BJ (cell line): ENCODE results near the gene HAPLN2. TPM values are rescaled to one million over a fixed set of nuclear protein-coding genes. Genes with fewer than 3 reads are reported as not detected.
"Not testable (repeated sequence)": the region's sequence is repeated elsewhere in the genome, so short reads cannot be mapped to it uniquely, and the experiment has no call there.

Experiments used
- CTCF ChIA-PET: fragments of 350-600 bp; formaldehyde crosslinking; extraction: SDS; loops from one replicate; lab custom pipeline; 2021; ENCODE audit warnings: antibody characterized with exemption, inconsistent platforms; lab: Yijun Ruan, JAX
- POLR2A ChIA-PET: fragments of 300-600 bp; sonication (Branson Sonifier 250); formaldehyde crosslinking; extraction: SDS; loops from one replicate; lab custom pipeline; 2021; ENCODE audit warnings: antibody characterized with exemption; lab: Charles Lee
- DNase-seq: peaks from one replicate; pipeline ENCODE4 v3.0.0-alpha.2; 2011; ENCODE audit warnings: low read depth
- H3K27me3 ChIP-seq: 2 replicates; pipeline ENCODE4 v1.6.0; 2011; ENCODE audit warnings: low read length; ENCODE audit not compliant: control insufficient read depth, insufficient read depth
- H3K36me3 ChIP-seq: 2 replicates; pipeline ENCODE4 v1.5.1; 2011; ENCODE audit warnings: low read length; ENCODE audit not compliant: control insufficient read depth, insufficient read depth
- H3K4me3 ChIP-seq: 2 replicates; pipeline ENCODE4 v1.5.1; 2011; ENCODE audit warnings: low read depth, mild to moderate bottlenecking, control low read depth, low read length
- polyA plus RNA-seq: library from polyadenylated mRNA; depleted of rRNA; stranded (reverse); fragments of >200 nt; gene quantifications from 2 replicates; pipeline ENCODE4 v1.2.3, GENCODE V29; 2011
- TF ChIP-seq, protein P1 (sequence below): IDR thresholded peaks from 2 replicates; pipeline ENCODE4 v1.5.1; 2011; ENCODE audit warnings: low read depth, mild to moderate bottlenecking, control low read depth, inconsistent platforms, low read length, moderate library complexity; ENCODE audit not compliant: insufficient read depth

The HAPLN2 gene
- polyA plus RNA-seq, 1 experiment, result not detected

DNA sequence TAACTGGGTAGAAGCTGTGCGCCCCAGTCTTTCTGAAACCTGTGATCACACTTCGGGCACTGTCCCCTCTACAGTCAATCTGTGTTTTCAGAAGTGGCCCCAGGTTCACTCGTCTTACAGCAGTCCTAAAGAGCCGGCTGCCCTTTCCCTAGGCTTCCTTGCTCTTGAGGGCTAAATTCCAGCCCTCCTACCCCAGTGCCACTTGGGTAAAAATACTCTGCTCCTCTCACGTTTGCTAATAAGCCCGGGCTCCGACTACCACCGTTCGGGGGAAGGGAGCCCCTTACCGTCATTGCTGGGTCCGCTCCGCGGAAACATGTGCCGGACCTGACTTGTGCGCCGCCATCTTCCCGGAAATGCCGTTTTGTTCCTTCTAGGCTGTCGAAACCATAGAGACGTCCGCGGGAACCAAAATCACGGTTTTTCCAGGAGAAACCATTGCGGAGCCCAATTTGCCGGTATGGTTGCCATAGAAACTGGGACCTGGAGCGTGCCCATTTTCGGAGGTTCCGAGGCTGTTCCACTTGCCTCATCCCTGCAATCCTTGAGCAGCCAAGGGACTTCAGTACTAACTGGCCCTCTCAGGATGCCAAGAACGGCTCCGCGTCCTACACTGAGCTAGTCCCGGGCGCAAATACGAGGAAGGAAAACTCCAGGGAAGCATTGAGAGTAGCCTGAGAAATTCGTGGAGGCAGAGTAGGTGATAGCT, 17.9 kb upstream of the HAPLN2 start, which contains the start of gene GPATCH4:
Gene GPATCH4 (minus strand): TSS at position 358 of the 709 bp plus-strand sequence.
- Histone ChIP-seq H3K27me3 (no peaks in the 10 kb centered on the region), H3K4me3 (peak within 1 kb of the TSS; percentile 64), H3K36me3 (peaks cover 6% of the 10 kb centered on the region)
- DNase-seq, result peak; percentile 69
- ChIA-PET POLR2A (no interaction called here), CTCF (interaction anchor here (0.7 to 2.7 kb wide), 7 partner anchors 10 to 215 kb away, joined by 3 to 12 read pairs (median 4); partner anchors contain the start of genes MEF2D and NAXE)
- TF ChIP-seq, protein P1, sequence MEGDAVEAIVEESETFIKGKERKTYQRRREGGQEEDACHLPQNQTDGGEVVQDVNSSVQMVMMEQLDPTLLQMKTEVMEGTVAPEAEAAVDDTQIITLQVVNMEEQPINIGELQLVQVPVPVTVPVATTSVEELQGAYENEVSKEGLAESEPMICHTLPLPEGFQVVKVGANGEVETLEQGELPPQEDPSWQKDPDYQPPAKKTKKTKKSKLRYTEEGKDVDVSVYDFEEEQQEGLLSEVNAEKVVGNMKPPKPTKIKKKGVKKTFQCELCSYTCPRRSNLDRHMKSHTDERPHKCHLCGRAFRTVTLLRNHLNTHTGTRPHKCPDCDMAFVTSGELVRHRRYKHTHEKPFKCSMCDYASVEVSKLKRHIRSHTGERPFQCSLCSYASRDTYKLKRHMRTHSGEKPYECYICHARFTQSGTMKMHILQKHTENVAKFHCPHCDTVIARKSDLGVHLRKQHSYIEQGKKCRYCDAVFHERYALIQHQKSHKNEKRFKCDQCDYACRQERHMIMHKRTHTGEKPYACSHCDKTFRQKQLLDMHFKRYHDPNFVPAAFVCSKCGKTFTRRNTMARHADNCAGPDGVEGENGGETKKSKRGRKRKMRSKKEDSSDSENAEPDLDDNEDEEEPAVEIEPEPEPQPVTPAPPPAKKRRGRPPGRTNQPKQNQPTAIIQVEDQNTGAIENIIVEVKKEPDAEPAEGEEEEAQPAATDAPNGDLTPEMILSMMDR, result no peak

GRCh38 chr1:156601892-156602291, 17.3 kb upstream of the HAPLN2 start:
- no peaks in the 10 kb centered on the region for H3K27me3 ChIP-seq
- H3K36me3 ChIP-seq, result peaks cover 4% of the 10 kb centered on the region
- H3K4me3 ChIP-seq, result peak overlapping the region; percentile 64
- POLR2A ChIA-PET, result no interaction called here
- CTCF ChIA-PET, result interaction anchor here (0.7 to 2.7 kb wide), 6 partner anchors 10 to 157 kb away, joined by 3 to 12 read pairs (median 4); partner anchors contain the start of genes MEF2D and NAXE
- no peak for DNase-seq
- TF ChIP-seq, protein P1, result no peak

GRCh38 chr1:156602557-156602993, 16.6 kb upstream of the HAPLN2 start:
- TF ChIP-seq, protein P1, result peak; percentile 35
- H3K27me3 ChIP-seq, result 0 out of 2 replicates have a peak, but pooled peaks cover 1% of the 10 kb centered on the region
- no peak for DNase-seq
- POLR2A ChIA-PET, result no interaction called here
- H3K36me3 ChIP-seq, result peaks cover 1% of the 10 kb centered on the region; the same call in 1 of the 2 replicates
- no peak overlapping the region for H3K4me3 ChIP-seq
- CTCF ChIA-PET, result interaction anchor here (0.6 to 2.7 kb wide), 7 partner anchors 11 to 157 kb away, joined by 3 to 12 read pairs (median 4); partner anchors contain the start of gene NAXE

- DNase-seq, POLR2A ChIA-PET, H3K27me3 ChIP-seq, H3K4me3 ChIP-seq, H3K36me3 ChIP-seq: not testable (repeated sequence)
- CTCF ChIA-PET, result interaction anchor here (1.5 to 10.9 kb wide), 12 partner anchors 17 to 222 kb away, joined by 4 to 103 read pairs (median 6); no protein-coding TSS in a partner anchor
Measured at GRCh38 chr1:156607344-156607743, 11.9 kb upstream of the HAPLN2 start.

- H3K27me3 ChIP-seq, result peaks cover 11% of the 10 kb centered on the region
- no peak overlapping the region for H3K4me3 ChIP-seq
- CTCF ChIA-PET, result interaction anchor here (0.6 to 10.9 kb wide), 40 partner anchors 9 to 230 kb away, joined by 3 to 103 read pairs (median 5); partner anchors contain the start of gene NAXE
- no peaks in the 10 kb centered on the region for H3K36me3 ChIP-seq
- TF ChIP-seq, protein P1, result peak; percentile 85
- POLR2A ChIA-PET, result no interaction called here
- DNase-seq, result no peak
Measured at GRCh38 chr1:156608036-156608674, 11.1 kb upstream of the HAPLN2 start.
